ENCODE data around the gene NISCH. TPM values are rescaled to one million over a fixed set of nuclear protein-coding genes. Genes with fewer than 3 reads are reported as not detected.
A peak's percentile ranks its signal among the peaks of the same experiment; 100 is the strongest.

The NISCH gene
- total RNA-seq, 2 experiments from 2014 or later, result 50.4 to 52.5 TPM

DNA sequence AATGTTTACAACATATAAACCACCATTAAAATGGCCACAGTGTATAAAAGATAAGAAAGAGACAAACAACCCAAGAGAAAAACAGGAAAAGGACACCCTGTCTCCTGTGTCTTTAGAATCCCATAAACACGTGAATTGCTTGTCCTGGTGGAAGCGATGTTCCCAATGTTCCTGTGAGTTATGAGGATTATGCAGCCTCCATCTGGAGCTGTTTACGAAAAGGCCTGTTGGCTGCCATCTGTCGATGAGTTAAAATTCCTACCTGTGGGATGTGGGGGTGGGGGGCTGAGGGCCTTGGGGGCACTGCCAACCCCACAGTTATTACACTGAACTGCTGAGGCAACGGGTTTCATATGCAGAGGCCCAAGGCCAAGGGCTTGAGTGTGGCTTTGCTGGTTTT lies 13.6 kb downstream of the NISCH start:
- Mint-ChIP-seq H3K36me3 (ENCODE audit: low read depth) (peaks cover 8% of the 10 kb centered on the region), H3K9me3 (no peaks in the 10 kb centered on the region)
- CTCF ChIA-PET, result interaction anchor here (0.6 kb wide), 1 partner anchor 54 kb away, joined by 3 read pairs; no protein-coding TSS in a partner anchor

DNA sequence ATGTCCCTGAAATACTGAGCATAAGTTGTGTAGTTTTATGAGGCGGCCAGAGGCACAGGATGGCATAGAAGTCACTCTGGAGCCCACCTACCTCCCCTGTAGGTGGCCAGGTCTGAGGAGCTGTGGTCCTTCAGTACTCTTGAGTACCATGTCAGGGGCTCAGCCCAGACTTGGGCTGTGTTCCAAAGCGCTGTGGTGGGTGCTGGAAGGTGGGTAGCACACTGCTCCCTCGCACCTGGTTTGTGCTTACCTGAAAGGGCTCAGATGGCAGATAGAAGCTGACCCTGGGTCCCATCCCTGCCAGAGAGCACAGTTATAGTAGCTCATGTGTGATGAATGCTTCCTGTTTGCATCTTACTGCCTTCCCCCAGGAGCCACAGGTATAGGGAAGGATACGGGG lies 15.5 kb downstream of the NISCH start:
- no peaks in the 10 kb centered on the region for H3K9me3 Mint-ChIP-seq
- H3K4me1 Mint-ChIP-seq (ENCODE audit: low read depth), result peaks cover under 1% of the 10 kb centered on the region
- H3K4me3 Mint-ChIP-seq, result no peak overlapping the region
- CTCF ChIA-PET, result interaction anchor here (0.6 to 1.6 kb wide), 4 partner anchors 12 to 513 kb away, joined by 3 to 5 read pairs (median 4); no protein-coding TSS in a partner anchor
- H3K27me3 Mint-ChIP-seq (ENCODE audit: low read depth), result no peaks in the 10 kb centered on the region
- peaks cover 11% of the 10 kb centered on the region for H3K36me3 Mint-ChIP-seq (ENCODE audit: low read depth)
- intact Hi-C loops (cut with micrococcal nuclease), result no loop called here
- H3K27ac Mint-ChIP-seq, result no peak overlapping the region
- no peak for DNase-seq

More for the DNA sequence above, 13.6 kb downstream of the NISCH start:
- intact Hi-C loops (cut with micrococcal nuclease), result no loop called here
- Mint-ChIP-seq H3K4me3 (no peak overlapping the region), H3K27me3 (ENCODE audit: low read depth) (no peaks in the 10 kb centered on the region), H3K27ac (no peak overlapping the region), H3K4me1 (ENCODE audit: low read depth) (peaks cover 3% of the 10 kb centered on the region)
- DNase-seq, result no peak

DNA sequence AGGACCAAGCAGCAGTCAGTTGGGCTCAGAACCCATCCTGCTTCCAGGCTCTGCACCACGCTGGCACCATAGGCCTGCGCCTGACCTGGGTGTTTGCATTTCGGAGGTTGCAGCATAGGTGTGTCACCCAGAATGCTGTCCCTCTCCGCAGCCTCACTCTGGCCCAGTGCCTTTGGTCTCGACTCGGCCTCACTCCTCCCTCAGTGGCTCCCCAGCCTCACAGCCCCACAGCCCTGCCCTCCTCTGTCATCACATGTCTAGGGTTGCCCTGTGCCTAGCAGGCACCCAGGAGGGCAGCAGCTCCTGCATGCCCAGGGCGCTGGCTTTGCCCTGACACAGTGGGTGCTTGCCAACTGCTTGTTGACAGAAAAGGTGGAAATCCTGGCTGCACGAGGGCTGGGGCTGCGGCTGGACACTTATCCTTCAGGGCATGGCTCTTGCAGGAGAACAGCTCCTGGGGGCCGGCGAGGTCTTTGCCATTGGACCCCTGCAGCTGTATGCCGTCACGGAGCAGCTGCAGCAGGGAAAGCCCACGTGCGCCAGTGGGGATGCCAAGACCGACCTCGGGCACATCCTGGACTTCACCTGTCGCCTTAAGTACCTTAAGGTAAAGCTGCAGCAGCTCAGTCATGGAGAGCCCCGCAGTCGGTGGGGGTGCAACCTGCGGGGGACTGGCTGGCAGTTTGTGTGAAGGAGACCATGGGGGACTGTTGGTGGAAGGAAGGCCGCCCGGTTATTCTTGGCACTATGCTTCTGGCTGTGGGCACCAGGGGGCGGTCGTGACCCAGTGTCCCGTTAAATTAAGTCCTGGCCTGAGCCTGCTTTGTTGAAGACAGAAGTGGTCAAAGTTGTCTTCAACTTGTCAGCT lies 16.2 kb downstream of the NISCH start:
- CTCF ChIA-PET, result interaction anchor here (0.6 to 1.2 kb wide), 5 partner anchors 13 to 513 kb away, joined by 3 to 4 read pairs (median 4); no protein-coding TSS in a partner anchor
- Mint-ChIP-seq H3K9me3 (no peaks in the 10 kb centered on the region), H3K4me3 (no peak overlapping the region), H3K36me3 (ENCODE audit: low read depth) (peaks cover 15% of the 10 kb centered on the region), H3K27me3 (ENCODE audit: low read depth) (no peaks in the 10 kb centered on the region), H3K4me1 (ENCODE audit: low read depth) (no peaks in the 10 kb centered on the region), H3K27ac (no peak overlapping the region)
- intact Hi-C loops (cut with micrococcal nuclease), result loop anchor here (1.0 kb wide), 1 partner anchor 211 kb away; no protein-coding TSS in a partner anchor
- peak; percentile 55 for DNase-seq

DNA sequence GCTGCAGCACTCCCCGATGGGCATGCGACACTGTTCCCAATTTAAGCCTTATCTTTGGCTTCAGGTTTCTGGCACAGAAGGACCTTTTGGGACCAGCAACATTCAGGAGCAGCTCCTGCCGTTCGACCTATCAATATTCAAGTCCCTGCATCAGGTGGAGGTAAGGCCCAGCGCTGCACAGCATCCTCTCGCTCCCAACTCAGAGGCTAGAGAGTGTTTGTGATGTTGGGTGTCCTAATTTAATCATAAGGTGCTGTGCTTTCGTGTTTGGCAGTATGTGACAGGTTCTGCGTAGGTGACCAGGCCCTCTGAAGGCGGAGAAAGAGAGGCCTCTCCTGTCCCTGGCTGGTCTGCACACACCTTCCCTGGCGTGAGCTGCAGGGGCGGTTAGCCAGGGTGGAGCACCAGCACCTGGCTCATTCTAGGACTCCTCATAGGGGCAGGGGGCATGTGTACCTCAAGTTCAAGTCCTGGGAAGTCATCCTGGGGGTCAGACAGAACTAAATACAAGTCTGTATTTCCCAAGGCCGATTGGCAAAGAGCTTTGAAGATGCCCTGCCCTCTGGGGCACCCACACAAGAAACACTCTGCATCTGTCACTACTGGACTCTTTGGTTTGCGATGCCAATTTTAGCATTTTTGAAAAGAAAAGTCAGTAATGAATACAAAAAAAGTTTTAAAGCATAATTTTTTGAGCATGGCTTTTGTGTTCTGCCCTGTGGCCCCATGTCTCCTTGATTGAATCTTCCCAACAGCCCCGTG lies 17.0 kb downstream of the NISCH start:
- H3K27me3 Mint-ChIP-seq (ENCODE audit: low read depth), result no peaks in the 10 kb centered on the region
- CTCF ChIA-PET, result interaction anchor here (0.6 to 1.1 kb wide), 4 partner anchors 14 to 129 kb away, joined by 3 to 4 read pairs (median 4); no protein-coding TSS in a partner anchor
- no peak overlapping the region for H3K27ac Mint-ChIP-seq
- H3K4me3 Mint-ChIP-seq, result no peak overlapping the region
- no peaks in the 10 kb centered on the region for H3K4me1 Mint-ChIP-seq (ENCODE audit: low read depth)
- no peak for DNase-seq
- intact Hi-C loops (cut with micrococcal nuclease), result loop anchor here (1.0 kb wide), 1 partner anchor 210 kb away; no protein-coding TSS in a partner anchor
- H3K9me3 Mint-ChIP-seq, result no peaks in the 10 kb centered on the region
- H3K36me3 Mint-ChIP-seq (ENCODE audit: low read depth), result peaks cover 15% of the 10 kb centered on the region

DNA sequence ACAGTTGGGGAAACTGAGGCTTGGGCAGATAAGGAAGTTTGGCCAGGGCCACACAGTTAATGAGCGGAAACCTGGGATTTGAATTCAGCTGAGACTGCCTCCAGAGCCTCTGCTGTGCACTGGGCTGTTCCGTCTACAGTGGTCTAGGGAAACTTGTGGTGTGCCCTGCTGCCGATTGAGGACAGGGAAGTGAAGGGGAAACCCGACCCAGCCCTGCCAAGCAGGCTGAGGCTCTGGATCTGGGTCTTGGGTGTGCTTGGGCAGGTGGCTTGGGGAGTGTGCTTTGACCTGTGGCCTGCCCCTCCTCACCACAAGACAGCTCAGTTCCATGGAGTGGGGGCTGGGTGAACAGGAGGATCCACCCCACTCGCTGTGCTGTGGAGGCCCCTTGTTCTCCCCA lies 17.6 kb downstream of the NISCH start:
- no peak for DNase-seq
- Mint-ChIP-seq H3K36me3 (ENCODE audit: low read depth) (peaks cover 15% of the 10 kb centered on the region), H3K4me3 (no peak overlapping the region), H3K4me1 (ENCODE audit: low read depth) (no peaks in the 10 kb centered on the region), H3K27ac (no peak overlapping the region), H3K9me3 (no peaks in the 10 kb centered on the region), H3K27me3 (ENCODE audit: low read depth) (no peaks in the 10 kb centered on the region)
- CTCF ChIA-PET, result interaction anchor here (1.0 kb wide), 1 partner anchor 16 kb away, joined by 4 read pairs; no protein-coding TSS in a partner anchor
- intact Hi-C loops (cut with micrococcal nuclease), result no loop called here

DNA sequence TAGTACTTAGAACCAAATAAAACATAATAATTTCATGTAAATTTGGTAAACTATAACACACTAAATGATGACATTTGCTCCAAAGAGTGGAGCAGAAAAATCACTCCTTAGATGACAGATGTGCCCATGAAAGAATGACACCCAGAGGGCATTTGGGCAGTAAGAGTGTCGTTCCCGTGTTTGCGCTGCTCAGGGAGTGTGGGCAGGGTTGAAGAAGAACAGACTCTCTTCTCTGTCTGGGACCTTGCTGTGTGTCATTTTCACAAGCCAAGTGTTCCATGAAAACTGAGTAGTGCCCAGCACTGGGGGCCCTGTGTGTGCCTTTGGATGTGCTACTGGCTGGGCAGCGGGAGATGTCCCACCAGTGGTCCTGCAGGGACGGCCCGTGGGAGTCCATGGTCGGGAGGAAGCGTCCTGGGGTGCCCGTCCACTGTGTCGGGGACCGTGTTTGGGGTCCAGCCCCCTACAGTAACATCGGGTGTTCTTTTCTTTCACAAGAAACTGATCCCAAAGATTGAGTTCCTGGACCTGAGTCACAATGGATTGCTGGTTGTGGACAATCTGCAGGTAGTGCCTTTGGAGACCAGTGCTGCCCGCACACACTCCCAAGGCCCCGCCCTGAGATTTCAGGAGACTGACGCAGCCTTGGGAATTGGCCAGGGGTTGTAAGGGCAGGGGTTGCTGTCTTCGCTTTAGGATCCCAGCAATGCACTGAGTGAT lies 21.8 kb downstream of the NISCH start:
- no peak overlapping the region for H3K4me3 Mint-ChIP-seq
- H3K27me3 Mint-ChIP-seq (ENCODE audit: low read depth), result no peaks in the 10 kb centered on the region
- CTCF ChIA-PET, result no interaction called here
- no peaks in the 10 kb centered on the region for H3K9me3 Mint-ChIP-seq
- no peaks in the 10 kb centered on the region for H3K4me1 Mint-ChIP-seq (ENCODE audit: low read depth)
- H3K36me3 Mint-ChIP-seq (ENCODE audit: low read depth), result peaks cover 24% of the 10 kb centered on the region
- no peak for DNase-seq
- H3K27ac Mint-ChIP-seq, result no peak overlapping the region
- intact Hi-C loops (cut with micrococcal nuclease), result no loop called here

DNA sequence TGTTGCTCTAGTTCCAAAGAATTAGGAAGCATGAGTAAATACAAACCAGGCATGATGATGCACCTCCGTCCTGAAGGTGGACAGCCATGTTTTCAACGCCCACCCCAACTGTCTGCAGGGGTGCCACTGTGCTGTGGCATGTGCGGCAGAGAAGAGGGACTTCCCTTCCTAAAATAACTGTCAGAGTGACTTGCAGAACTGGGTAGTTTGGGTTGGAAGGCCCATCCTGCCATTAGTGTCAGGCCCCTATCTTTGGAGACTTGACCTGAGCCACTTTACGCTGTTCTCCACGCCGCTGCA lies 22.3 kb downstream of the NISCH start:
- intact Hi-C loops (cut with micrococcal nuclease), result no loop called here
- H3K27me3 Mint-ChIP-seq (ENCODE audit: low read depth), result no peaks in the 10 kb centered on the region
- H3K4me1 Mint-ChIP-seq (ENCODE audit: low read depth), result no peaks in the 10 kb centered on the region
- CTCF ChIA-PET, result no interaction called here
- no peaks in the 10 kb centered on the region for H3K9me3 Mint-ChIP-seq
- H3K4me3 Mint-ChIP-seq, result no peak overlapping the region
- no peak for DNase-seq
- no peak overlapping the region for H3K27ac Mint-ChIP-seq
- H3K36me3 Mint-ChIP-seq (ENCODE audit: low read depth), result peaks cover 22% of the 10 kb centered on the region

DNA sequence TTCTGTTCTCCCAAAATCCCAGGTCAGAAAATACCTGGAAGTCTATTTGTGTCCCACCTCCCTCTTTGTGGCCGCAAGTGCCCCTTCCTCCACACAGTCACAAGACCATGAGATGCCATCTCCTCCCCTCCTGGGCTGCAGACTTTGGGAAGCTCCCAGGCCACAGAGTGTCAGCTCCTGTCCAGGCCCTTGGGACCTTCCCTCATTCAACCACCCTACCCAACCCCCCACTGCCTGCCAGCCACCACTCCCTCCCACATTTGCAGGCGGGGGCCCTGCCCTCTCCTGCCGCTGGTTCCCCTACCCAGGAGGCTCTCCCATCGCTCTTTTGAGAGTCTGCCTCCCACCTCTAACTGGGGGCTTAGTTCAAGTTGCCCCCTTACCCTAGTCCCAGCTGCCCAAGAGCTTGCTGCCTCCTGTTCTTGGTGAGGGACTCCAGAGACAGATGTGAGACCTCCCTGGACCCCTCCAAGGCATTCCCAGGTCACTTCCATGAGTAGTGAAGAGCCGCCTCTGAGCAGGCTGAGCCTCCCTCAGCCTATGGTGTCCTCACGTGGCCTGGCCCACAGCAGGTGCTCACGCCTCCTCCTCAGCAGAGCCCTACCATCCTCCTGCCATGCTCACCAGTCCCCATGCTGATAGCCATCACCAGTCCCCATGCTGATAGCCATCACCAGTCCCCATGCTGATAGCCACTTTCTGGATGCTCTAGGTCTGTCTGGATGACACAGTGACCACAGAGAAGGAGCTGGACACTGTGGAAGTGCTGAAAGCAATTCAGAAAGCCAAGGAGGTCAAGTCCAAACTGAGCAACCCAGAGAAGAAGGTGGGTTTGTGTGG lies 23.9 kb downstream of the NISCH start:
- DNase-seq, result no peak
- Mint-ChIP-seq H3K4me1 (ENCODE audit: low read depth) (no peaks in the 10 kb centered on the region), H3K9me3 (no peaks in the 10 kb centered on the region), H3K4me3 (no peak overlapping the region), H3K27me3 (ENCODE audit: low read depth) (no peaks in the 10 kb centered on the region), H3K36me3 (ENCODE audit: low read depth) (peaks cover 17% of the 10 kb centered on the region), H3K27ac (no peak overlapping the region)
- CTCF ChIA-PET, result no interaction called here
- intact Hi-C loops (cut with micrococcal nuclease), result no loop called here

DNA sequence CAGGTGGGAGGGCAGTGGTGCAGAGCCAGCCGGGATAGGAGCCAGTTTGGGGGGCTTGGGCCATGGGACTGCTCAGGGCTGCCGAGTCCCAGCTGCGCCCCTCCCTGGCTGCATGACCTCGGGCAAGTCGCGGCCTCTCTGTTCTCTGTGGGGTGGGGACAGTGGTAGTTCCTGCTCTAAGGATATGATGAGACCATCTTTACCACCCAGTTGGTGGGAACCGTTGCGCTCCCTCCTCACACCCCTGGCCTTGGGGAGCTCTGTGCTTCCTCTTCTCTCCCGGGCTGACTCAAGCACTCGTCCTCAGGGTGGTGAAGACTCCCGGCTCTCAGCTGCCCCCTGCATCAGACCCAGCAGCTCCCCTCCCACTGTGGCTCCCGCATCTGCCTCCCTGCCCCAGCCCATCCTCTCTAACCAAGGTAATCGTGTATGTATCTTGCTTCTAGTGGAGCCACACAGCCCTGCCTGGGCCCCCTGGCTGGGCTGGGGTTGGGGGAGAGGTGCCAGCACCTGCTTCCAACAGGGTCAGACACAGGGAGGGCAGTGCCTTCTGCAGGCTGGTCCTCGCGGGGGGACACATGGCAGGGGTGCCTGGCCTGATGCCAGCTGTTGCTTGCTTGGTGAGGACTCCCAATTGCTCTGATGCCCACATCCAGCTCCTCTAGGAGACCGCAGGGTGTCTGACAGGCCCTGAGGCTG lies 24.6 kb downstream of the NISCH start:
- DNase-seq, result no peak
- intact Hi-C loops (cut with micrococcal nuclease), result no loop called here
- Mint-ChIP-seq H3K27ac (no peak overlapping the region), H3K36me3 (ENCODE audit: low read depth) (peaks cover 17% of the 10 kb centered on the region), H3K4me1 (ENCODE audit: low read depth) (no peaks in the 10 kb centered on the region), H3K4me3 (no peak overlapping the region), H3K27me3 (ENCODE audit: low read depth) (no peaks in the 10 kb centered on the region), H3K9me3 (no peaks in the 10 kb centered on the region)
- CTCF ChIA-PET, result no interaction called here

DNA sequence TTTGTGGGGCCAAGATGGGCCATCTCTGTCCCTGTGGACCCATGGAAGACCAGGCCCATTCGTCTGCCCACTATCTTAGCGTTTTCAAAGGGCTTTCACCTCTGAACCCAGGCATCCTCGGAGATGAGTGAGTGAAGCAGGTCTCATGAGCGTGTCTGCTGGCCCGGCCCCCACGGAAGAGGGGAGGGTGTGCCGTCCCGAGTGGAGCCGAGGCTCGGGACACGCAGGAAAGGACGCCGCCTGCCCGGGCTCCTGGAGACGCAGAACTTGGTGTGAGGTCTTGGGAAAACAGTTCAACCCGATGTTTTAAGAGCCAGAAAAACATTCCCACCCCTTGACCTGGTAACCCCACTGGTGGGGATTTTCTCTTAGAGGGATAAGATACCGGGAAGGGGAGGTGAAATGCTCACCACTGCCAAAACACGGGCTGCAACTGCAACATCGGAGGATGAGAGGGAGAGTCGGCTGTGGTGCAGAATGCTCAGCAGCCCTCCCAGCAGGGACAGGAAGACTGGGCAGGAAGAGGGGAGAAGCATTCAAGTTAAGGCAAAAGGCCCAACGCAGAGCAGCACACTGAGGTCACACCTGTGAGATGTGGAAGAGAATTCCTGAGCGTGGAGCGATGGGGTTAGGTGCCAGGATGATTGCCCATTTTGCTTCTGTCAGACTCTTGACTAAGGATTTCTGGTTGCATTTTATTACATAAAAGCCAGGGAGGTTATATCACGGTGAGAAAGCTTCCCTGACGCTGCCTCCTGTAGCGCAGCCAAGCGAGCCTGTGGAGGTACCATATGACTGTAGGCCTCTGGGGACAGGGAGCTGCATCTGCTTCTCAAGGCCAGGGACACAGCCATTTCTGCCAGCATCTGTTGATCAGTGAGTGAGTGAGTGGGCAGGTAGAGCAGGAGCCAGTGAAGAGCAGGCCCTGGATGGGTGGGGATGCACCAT lies 25.6 kb downstream of the NISCH start:
- H3K36me3 Mint-ChIP-seq (ENCODE audit: low read depth), result peaks cover 14% of the 10 kb centered on the region
- H3K4me3 Mint-ChIP-seq, result no peak overlapping the region
- no peaks in the 10 kb centered on the region for H3K9me3 Mint-ChIP-seq
- no peaks in the 10 kb centered on the region for H3K27me3 Mint-ChIP-seq (ENCODE audit: low read depth)
- intact Hi-C loops (cut with micrococcal nuclease), result no loop called here
- H3K4me1 Mint-ChIP-seq (ENCODE audit: low read depth), result no peaks in the 10 kb centered on the region
- H3K27ac Mint-ChIP-seq, result no peak overlapping the region
- CTCF ChIA-PET, result interaction anchor here (1.6 kb wide), 1 partner anchor 15 kb away, joined by 3 read pairs; no protein-coding TSS in a partner anchor
- DNase-seq, result no peak

Measured in activated naive CD4-positive, alpha-beta T cell treated with anti-CD3 and anti-CD28 coated beads for 36 hours (primary cell).